ENCODE data around the gene C6orf62. TPM values are rescaled to one million over a fixed set of nuclear protein-coding genes. Genes with fewer than 3 reads are reported as not detected.
A peak's percentile ranks its signal among the peaks of the same experiment; 100 is the strongest.
"Not testable (repeated sequence)": the region's sequence is repeated elsewhere in the genome, so short reads cannot be mapped to it uniquely, and the experiment has no call there.

The C6orf62 gene
- total RNA-seq, 2 donors from 2014 or later, result 120 to 141 TPM

- Mint-ChIP-seq H3K36me3 (peaks cover 40 to 44% of the 10 kb centered on the region in 2 donors), H3K27ac (peak overlapping the region; percentile 97 to 100), H3K9me3 (no peaks in the 10 kb centered on the region)
- DNase-seq (ENCODE audit: low spot score in 2 of 2), result peak; percentile 98 to 100
- ATAC-seq, result peak; percentile 90 to 93
Observed at GRCh38 chr6:24720604-24721460, 1.9 kb upstream of the C6orf62 start.

GRCh38 chr6:24720131-24720603 lies 1.2 kb upstream of the C6orf62 start:
- peak; percentile 12 to 29 for ATAC-seq
- DNase-seq (ENCODE audit: low spot score in 2 of 2), result peak; percentile 75 to 85
- H3K27ac Mint-ChIP-seq, result peak overlapping the region; percentile 97 to 100
- peaks cover 46 to 51% of the 10 kb centered on the region in 2 donors for H3K36me3 Mint-ChIP-seq
- H3K9me3 Mint-ChIP-seq, result no peaks in the 10 kb centered on the region

- Mint-ChIP-seq H3K9me3 (no peaks in the 10 kb centered on the region), H3K36me3 (peaks cover 46 to 65% of the 10 kb centered on the region in 2 donors), H3K27ac (peak overlapping the region; percentile 97 to 100)
- ATAC-seq (no peak), DNase-seq (ENCODE audit: low spot score in 2 of 2) (no peak)
Observed at GRCh38 chr6:24718449-24719124, 367 bp downstream of the C6orf62 start.

- not testable (repeated sequence) for ATAC-seq
Observed at GRCh38 chr6:24716602-24717148, 2.3 kb downstream of the C6orf62 start.

GRCh38 chr6:24710519-24711303 lies 8.2 kb downstream of the C6orf62 start:
- peak in 1 of 2 donors; percentile 45 for ATAC-seq

More at GRCh38 chr6:24716602-24717148, 2.3 kb downstream of the C6orf62 start:
- peaks cover 46 to 79% of the 10 kb centered on the region in 2 donors for H3K36me3 Mint-ChIP-seq
- H3K9me3 Mint-ChIP-seq; DNase-seq (ENCODE audit: low spot score in 2 of 2): not testable (repeated sequence)
- peak overlapping the region; percentile 32 to 75 for H3K27ac Mint-ChIP-seq

GRCh38 chr6:24709014-24709711 lies 9.8 kb downstream of the C6orf62 start:
- DNase-seq (ENCODE audit: low spot score in 2 of 2) (no peak), ATAC-seq (no peak)
- Mint-ChIP-seq H3K9me3 (no peaks in the 10 kb centered on the region), H3K27ac (peak overlapping the region in 1 of 2 donors; percentile 15), H3K36me3 (peaks cover 6 to 51% of the 10 kb centered on the region in 2 donors)

More at GRCh38 chr6:24710519-24711303, 8.2 kb downstream of the C6orf62 start:
- Mint-ChIP-seq H3K9me3 (no peaks in the 10 kb centered on the region), H3K36me3 (peaks cover 11 to 55% of the 10 kb centered on the region in 2 donors), H3K27ac (peak overlapping the region in 1 of 2 donors; percentile 91)
- no peak for DNase-seq (ENCODE audit: low spot score in 2 of 2)

GRCh38 chr6:24708612-24709011 lies 10.3 kb downstream of the C6orf62 start:
- Mint-ChIP-seq H3K27ac (no peak overlapping the region), H3K9me3 (no peaks in the 10 kb centered on the region), H3K36me3 (peaks cover 11 to 51% of the 10 kb centered on the region in 2 donors)
- DNase-seq (ENCODE audit: low spot score in 2 of 2) (no peak), ATAC-seq (no peak)

- no peak for DNase-seq (ENCODE audit: low spot score in 2 of 2)
- Mint-ChIP-seq H3K36me3 (peaks cover 8 to 38% of the 10 kb centered on the region in 2 donors), H3K9me3 (no peaks in the 10 kb centered on the region), H3K27ac (no peak overlapping the region)
- ATAC-seq, result no peak
Observed at GRCh38 chr6:24704468-24704867, 14.5 kb downstream of the C6orf62 start.

- H3K9me3 Mint-ChIP-seq, result no peaks in the 10 kb centered on the region
- peak overlapping the region; percentile 4 to 15 for H3K27ac Mint-ChIP-seq
- peaks cover 8 to 47% of the 10 kb centered on the region in 2 donors for H3K36me3 Mint-ChIP-seq
- ATAC-seq (no peak), DNase-seq (ENCODE audit: low spot score in 2 of 2) (no peak)
Observed at GRCh38 chr6:24702720-24703282, 16.2 kb downstream of the C6orf62 start.

GRCh38 chr6:24699521-24700359 lies 19.2 kb downstream of the C6orf62 start:
- no peak for DNase-seq (ENCODE audit: low spot score in 2 of 2)
- ATAC-seq, result peak; percentile 84 to 85
- Mint-ChIP-seq H3K27ac (peak overlapping the region; percentile 7 to 61), H3K36me3 (peaks cover 8 to 29% of the 10 kb centered on the region in 2 donors), H3K9me3 (no peaks in the 10 kb centered on the region)

- peak overlapping the region; percentile 49 to 69 for H3K27ac Mint-ChIP-seq
- ATAC-seq, result peak; percentile 62 to 70
Observed at GRCh38 chr6:24696097-24696496, 22.9 kb downstream of the C6orf62 start.

GRCh38 chr6:24695635-24696034 lies 23.3 kb downstream of the C6orf62 start:
- DNase-seq (ENCODE audit: low spot score in 2 of 2) (peak in 1 of 2 donors; percentile 20), ATAC-seq (peak; percentile 42 to 53)
- Mint-ChIP-seq H3K36me3 (peaks cover 0 to 11% of the 10 kb centered on the region in 2 donors), H3K27ac (peak overlapping the region; percentile 49 to 69)
- not testable (repeated sequence) for H3K9me3 Mint-ChIP-seq

More at GRCh38 chr6:24696097-24696496, 22.9 kb downstream of the C6orf62 start:
- DNase-seq (ENCODE audit: low spot score in 2 of 2), result no peak
- peaks cover 0 to 15% of the 10 kb centered on the region in 2 donors for H3K36me3 Mint-ChIP-seq
- H3K9me3 Mint-ChIP-seq, result no peaks in the 10 kb centered on the region

GRCh38 chr6:24694198-24694597 lies 24.8 kb downstream of the C6orf62 start:
- Mint-ChIP-seq H3K27ac (no peak overlapping the region), H3K36me3 (peaks cover 0 to 6% of the 10 kb centered on the region in 2 donors), H3K9me3 (no peaks in the 10 kb centered on the region)
- ATAC-seq, result no peak
- no peak for DNase-seq (ENCODE audit: low spot score in 2 of 2)

- H3K36me3 Mint-ChIP-seq, result no peaks in the 10 kb centered on the region
- peak overlapping the region in 1 of 2 donors; percentile 83 for H3K27ac Mint-ChIP-seq
- no peaks in the 10 kb centered on the region for H3K9me3 Mint-ChIP-seq
- DNase-seq (ENCODE audit: low spot score in 2 of 2), result no peak
- ATAC-seq, result no peak
Observed at GRCh38 chr6:24692848-24693592, 25.9 kb downstream of the C6orf62 start.
